GM20431 (cell line): ENCODE results near the gene CT45A6.
"Not testable (repeated sequence)": the region's sequence is repeated elsewhere in the genome, so short reads cannot be mapped to it uniquely, and the experiment has no call there.

Source experiments
- in situ Hi-C: fragments of 300-500 bp; cut with MseI, MboI; formaldehyde crosslinking; loops from one replicate; pipeline ENCODE4 v1.15.0; 2020; ENCODE audit warnings: low sequenced_read_pairs; ENCODE audit not compliant: unreplicated experiment

Gene CT45A6

GRCh38 chrX:135802687-135803086 is at the start of gene CT45A6:
Gene CT45A6, minus strand, starts transcription at chrX:135802787. Its CDS starts 3,794 bp downstream, at chrX:135798993.
- in situ Hi-C loops: not testable (repeated sequence)

GRCh38 chrX:135837180-135837579 is 34.6 kb upstream of the CT45A6 start, which contains the start of gene CT45A7:
Gene CT45A7, minus strand, starts transcription at chrX:135837280. Its CDS starts 3,747 bp downstream, at chrX:135833533.
- in situ Hi-C loops: not testable (repeated sequence)

GRCh38 chrX:135819912-135820311 is 17.3 kb upstream of the CT45A6 start, which contains the start of gene CT45A2:
Gene CT45A2, minus strand, starts transcription at chrX:135820012. Its CDS starts 3,747 bp downstream, at chrX:135816265.
- in situ Hi-C loops: not testable (repeated sequence)

- in situ Hi-C loops: not testable (repeated sequence)
Observed at GRCh38 chrX:135785403-135785802, 17.2 kb downstream of the CT45A6 start, which contains the start of gene CT45A5. Gene CT45A5, minus strand, starts transcription at chrX:135785503. Its CDS starts 3,774 bp downstream, at chrX:135781729.

- in situ Hi-C loops: not testable (repeated sequence)
Observed at GRCh38 chrX:135768091-135768490, 34.5 kb downstream of the CT45A6 start, which contains the start of gene CT45A3. Gene CT45A3, minus strand, starts transcription at chrX:135768191. Its CDS starts 3,747 bp downstream, at chrX:135764444.

GRCh38 chrX:135744739-135745138 is 57.8 kb downstream of the CT45A6 start:
- in situ Hi-C loops: not testable (repeated sequence)
